Measurements from ENCODE around the gene SCUBE2.
"Not testable (repeated sequence)": the region's sequence is repeated elsewhere in the genome, so short reads cannot be mapped to it uniquely, and the experiment has no call there.

SCUBE2 gene

DNA sequence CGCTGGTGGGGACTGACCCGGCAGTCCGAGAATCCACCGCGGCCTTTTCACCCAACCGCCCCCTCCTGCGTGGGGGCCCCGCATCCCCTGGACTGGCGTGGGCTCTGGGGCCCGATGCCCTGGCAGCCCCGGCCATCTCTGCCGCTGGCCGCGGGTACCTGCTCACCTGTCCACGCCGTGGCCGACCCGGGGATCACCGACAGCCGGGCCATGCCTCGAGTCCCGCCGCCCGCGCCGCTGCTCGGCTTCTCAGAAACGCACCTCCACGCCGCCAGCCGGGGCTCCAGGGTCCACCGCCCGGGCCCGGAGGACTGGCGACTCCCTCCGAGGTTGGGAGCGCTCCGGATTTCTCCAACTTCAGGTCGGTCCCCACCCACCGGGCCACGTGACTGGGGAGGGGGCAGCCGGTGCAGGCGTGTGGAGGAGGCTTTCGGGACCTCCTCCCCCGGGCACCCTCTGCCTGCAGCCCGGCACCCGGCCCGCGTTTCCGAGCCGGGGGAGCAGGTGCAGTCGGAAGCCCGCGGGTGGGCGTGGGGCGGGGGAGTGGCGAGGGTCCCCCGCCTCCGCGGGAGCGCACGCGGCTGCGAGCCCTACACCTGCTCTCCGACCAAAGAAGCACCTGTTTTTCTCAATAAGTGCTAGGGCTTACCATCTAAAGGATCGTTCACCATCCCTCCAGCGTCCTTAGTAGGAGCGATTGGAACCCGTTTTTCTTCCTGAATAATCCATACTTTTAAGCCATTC lies 87.0 kb downstream of the SCUBE2 start:
- DNase-seq (ENCODE audit: low spot score): no peak

DNA sequence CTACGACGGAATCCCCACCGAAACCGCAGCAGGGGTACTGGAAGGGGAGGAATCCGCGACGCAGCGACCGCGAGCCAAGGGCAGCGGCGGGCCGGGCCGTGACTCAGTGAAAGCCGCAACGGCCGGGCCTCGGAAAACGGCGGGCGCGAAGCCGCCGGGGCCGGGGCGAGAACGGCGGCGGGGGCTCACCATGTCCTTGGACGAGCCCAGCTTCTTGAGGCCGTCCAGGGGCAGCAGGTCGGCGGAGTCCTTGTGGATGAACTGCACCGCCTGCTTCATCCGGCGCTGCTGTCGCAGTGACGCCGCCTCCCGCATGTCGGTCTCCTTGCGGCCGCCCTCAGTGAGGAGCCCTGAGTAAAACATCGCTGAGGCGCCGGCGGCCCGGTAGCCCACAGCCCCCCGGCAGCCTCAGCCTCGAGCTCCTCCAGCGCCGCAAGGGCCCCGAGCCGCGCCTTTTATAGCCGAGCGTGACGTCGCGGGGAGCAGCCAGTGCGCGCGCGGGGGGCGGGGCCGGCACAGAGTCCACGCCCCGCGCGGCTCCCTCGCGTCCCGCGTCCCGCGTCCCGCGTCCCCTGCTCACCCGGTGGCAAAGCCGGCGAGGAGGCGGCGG lies 87.7 kb downstream of the SCUBE2 start, which contains the start of gene NRIP3:
TSS of gene NRIP3 (minus strand) at position 429 of the 610 bp plus-strand sequence. CDS start at position 363, 66 bp downstream.
- DNase-seq (ENCODE audit: low spot score): peak; percentile 74

DNA sequence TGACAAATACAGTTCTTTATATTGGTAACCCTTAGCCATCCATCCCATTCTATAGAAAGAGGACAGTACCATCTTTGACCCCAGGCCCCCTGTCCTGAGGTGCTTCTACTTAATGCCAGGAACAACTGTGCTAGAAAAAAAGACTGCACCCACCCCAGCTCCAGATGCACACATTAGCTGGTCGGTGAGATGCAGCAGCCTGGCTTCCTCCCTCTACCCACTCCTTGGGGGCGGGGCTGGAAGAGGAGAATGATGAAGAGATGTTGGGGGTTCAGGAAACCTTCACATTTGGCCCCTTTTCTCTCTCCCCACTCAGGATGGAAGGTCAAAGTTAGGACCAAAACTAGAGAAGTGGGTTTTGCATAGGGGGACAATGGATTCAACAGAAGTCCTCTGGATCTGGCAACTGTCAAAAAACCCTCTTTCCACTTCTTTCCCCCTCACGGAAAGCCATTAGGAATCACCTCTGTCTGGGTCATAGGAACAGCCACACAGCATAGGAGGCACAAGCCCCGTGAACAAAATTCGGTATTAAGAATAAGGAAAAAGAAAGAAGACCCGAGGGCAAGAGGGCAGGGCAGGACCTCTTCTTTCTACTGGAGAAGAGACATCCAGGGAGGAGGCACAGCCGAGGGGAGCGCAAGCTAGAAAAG lies 88.4 kb downstream of the SCUBE2 start:
- peak; percentile 25 for DNase-seq (ENCODE audit: low spot score)

DNA sequence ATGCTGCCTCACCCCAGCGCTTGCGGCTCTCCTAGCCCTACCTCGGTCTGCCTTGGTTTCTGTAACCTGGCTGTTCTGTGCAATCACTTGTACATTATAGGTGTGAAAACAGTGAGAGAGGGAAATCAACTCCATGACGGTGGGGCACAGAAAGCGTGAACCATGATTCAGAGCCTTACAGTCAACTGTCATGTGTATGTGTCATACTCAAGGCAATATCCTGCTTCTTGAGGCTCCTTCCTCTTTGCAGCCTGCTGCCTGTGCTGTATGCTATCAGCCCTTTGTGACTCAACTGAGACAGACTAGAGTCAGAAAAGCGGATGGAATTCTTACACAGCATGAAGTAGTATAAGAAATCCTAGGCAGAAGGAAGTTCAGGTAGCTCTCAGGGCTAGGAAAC lies 89.7 kb downstream of the SCUBE2 start:
- peak; percentile 57 for DNase-seq (ENCODE audit: low spot score)

DNA sequence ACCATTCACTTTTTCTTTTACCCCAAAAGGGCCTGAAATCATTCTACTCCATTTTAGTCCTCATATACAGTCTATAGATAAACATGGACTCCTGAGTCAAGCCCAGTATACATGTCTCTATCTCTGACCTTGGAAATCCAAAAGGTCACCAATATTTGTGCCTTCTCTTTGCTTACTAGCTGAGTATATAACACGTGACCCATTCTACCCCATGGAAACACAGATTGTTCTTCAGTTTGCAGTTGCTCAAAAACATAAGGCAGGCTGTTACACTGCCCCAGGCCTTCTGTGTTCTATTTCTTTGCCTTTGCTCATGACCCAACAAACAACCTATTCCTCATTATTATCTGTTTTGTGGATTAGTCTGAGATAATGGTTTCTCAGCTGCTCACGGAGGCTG lies 93.4 kb downstream of the SCUBE2 start:
- DNase-seq (ENCODE audit: low spot score): no peak

DNA sequence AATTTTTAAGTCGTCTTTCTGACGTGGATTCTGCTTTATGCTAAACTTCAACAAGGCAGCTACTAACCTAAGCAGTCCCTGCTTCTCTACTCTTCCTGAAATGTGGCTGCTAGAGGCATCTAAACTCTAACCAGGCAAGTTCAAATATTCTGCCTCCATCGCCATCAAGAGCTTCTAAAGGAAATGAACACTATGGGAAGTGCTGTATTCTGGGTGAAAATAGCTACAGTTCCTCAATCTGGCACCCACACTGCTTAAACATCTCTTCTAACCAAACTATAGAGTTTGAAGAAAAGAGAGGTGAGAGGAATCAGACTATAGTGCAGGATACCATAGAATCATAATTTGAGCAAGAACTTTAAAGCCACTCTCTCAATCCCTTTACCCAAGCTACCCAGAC lies 93.9 kb downstream of the SCUBE2 start:
- no peak for DNase-seq (ENCODE audit: low spot score)

DNA sequence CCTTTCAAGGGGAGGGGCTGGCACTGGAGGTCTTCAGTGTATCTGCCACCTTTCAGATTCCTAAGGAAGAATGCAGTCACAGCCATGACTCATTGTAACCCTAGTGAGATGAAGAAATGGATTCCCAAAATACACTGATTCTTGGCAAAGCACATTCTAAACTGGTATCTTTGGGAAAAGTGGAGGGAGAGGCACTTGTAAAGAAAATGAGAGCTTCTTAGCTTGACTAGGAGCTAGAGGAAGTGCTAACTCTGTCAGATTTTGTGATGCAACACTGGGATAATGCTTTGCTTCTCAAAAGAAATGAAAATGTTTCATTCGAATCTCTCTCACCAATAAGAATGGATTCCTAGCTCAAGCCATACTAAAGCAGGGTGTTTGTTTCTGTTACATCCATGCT lies 101.9 kb downstream of the SCUBE2 start:
- no peak for DNase-seq (ENCODE audit: low spot score)

DNA sequence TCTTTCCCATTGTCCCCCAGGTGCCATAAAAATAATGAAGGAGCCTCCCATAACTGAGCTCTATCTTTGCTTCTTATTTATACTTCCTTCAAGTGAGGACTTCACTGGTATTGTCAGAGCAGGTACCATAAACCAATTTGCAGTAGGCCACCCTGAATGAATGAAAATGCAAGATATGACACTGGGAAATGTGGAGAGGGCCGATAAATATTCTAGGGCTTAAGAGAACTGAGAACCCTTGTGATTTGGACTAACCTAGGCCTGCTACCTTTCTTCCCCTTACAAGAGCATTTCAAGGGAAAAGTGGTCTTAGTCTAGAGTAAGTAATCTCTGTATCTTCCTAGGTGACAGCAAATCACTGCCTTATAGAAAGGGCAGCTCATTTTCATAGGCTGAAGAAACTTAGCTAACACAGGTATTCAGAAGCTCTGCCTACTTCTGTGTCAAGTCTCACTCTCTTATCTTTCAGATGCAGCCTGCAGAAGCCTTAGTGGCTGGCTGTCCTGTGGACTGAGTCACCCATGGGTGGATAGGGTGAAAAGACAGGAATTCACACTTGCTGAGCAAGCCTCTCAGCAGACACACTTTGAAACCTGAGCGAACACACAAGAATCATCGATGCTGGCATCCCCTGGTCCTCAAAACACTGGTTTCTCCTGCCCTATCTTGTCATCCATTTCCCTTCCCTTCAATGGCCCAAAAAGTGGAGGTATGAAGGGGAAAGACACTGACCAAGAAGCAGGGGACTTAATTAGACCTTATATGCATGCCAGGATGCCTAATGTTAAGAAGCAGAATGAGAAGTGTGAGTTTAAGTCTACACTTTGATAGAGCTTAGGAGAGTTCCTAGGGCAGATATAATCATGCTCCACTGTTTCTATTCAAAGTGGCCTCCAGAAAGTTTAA lies 102.8 kb downstream of the SCUBE2 start:
- no peak for DNase-seq (ENCODE audit: low spot score)

DNA sequence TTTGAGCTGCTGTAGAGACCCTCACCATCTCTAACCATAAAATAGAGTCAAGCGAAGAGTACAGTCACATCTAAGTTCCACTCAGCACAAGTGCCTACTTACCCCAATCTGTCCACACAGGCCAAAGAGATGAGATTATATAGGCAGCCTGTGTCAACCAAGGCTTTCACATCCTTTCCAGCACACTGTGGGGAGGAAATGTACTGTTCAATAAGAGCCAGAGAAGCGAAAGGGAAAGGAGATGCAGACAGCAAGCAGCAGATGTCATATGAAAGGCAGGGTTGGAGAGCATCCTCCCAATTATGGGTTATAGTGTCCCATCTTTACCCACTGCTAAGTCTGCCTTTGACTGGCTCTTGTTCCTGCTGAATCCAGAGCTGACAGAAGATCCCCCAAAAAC lies 104.0 kb downstream of the SCUBE2 start:
- DNase-seq (ENCODE audit: low spot score): no peak

DNA sequence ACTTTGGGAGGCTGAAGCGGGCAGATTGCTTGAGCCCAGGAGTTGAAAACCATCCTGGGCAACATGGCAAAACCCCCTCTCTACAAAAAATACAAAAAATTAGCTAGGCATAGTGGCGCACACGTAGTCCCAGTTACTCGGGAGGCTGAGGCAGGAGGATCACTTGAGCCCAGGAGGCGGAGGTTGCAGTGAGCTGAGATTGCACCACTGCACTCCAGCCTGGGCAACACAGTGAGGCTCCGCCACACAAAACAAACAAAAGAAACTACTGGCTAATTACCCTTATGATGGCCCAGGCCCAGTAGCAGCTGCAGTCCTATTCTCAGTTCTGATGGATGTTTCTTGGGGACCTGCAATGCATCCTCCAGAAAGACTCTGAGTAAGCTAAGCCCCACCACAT lies 104.6 kb downstream of the SCUBE2 start:
- DNase-seq (ENCODE audit: low spot score): not testable (repeated sequence)

DNA sequence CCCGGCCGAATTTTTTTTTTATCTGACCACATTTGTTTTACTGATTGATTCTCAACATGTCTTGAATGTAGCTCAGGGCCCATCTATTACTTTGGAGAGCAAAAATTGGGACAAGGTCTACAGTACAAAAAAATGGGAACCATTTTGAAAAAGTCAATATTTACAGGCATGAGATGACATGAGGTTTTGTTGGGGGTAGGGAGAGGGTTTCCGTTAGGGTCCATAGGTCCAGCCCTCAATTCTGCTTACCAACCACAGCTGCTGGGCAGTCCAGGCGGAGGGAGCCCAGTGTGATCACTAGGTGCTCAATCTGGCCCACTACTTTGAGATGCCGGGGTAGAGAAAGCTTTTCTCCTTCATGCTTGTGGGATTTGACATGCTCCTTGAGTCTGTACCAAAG lies 105.9 kb downstream of the SCUBE2 start:
- DNase-seq (ENCODE audit: low spot score): no peak

DNA sequence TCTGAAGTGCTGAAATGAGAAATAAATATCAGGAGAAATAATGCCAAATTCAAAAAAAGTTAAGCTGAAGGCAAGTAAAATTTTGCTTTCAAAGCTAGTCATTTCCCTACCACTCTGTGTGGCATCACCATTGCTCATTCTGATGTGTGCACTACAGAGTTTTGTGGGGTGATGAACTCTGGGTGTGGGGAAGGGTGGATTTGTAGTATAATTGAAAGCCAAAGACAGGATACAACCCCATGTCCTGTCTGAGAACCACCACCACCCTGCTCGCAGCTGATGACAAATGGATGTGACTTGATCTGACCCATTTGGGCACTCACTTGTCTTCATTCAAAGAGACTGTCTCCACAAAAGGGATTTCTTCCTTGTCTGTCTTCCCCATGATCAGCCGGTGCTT lies 107.8 kb downstream of the SCUBE2 start:
- DNase-seq (ENCODE audit: low spot score): no peak

DNA sequence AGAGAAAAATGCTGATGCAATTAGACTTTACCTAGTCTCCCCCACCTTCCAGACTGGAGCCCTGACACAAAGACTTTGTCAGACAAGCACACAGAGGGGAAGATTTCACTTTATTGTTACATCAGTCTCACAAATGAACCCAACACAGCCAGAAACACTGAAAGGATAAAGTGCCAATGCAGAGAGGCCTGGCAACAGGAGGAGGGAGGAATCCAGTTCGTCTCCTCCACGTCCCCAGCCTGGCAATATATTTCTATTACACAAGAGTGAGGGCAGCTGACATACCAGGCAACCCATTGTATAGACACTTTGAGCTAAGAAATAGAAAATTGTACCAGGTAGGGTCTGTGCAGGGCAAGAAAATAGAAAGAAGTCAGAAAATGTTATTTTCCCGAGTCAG lies 110.9 kb downstream of the SCUBE2 start:
- DNase-seq (ENCODE audit: low spot score): no peak

DNA sequence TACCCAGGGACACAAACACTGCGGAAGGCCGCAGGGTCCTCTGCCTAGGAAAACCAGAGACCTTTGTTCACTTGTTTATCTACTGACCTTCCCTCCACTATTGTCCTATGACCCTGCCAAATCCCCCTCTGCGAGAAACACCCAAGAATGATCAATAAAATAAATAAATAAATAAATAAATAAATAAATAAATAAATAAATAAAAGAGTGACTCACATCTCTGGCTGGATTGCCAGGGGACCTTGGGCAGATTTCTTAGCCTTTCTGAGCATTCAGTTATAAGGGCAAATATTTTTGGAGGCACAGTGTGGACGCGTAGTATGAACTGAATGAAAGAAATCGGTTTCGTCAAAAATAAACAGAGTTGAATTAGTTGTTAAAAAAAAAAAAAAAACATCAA lies 112.0 kb downstream of the SCUBE2 start:
- DNase-seq (ENCODE audit: low spot score): not testable (repeated sequence)

DNA sequence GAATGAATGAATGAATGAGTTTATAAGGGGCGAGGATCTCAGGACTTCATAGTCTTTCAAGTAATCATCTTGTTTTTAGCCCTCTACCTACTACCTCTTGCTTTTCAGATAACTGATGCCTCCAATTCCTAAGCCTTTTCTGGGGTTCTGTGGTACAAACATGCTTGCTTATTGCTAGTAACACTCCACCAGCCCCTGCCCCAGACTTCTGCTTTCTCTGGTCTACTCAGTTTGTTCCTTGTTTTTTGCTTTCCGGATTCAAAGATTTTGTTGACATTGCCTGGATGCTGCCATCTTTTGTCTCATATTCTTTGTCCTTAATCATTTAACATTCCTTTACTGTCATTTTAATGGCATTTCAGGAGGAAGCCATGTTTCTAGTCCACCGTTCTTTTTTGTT lies 118.3 kb downstream of the SCUBE2 start:
- no peak for DNase-seq (ENCODE audit: low spot score)

DNA sequence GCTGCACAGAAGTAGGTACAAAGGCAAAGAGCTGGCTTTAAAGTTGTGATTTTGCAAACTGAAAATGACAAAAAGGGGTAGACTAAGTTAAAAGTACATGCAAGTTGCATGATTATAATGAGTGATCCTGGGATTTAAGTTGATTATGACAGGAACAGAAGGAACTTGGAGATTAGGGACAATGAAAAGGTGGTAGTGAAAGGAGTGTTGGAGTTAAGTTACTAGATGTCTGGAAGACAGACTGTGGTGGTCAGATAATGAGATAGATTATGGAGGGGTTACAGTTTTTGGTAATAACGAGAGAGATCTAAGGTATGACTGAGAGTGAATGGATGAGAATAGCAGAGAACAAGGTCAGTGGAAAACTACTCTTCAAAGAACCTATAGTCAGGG lies 119.5 kb downstream of the SCUBE2 start:
- DNase-seq (ENCODE audit: low spot score): no peak

DNA sequence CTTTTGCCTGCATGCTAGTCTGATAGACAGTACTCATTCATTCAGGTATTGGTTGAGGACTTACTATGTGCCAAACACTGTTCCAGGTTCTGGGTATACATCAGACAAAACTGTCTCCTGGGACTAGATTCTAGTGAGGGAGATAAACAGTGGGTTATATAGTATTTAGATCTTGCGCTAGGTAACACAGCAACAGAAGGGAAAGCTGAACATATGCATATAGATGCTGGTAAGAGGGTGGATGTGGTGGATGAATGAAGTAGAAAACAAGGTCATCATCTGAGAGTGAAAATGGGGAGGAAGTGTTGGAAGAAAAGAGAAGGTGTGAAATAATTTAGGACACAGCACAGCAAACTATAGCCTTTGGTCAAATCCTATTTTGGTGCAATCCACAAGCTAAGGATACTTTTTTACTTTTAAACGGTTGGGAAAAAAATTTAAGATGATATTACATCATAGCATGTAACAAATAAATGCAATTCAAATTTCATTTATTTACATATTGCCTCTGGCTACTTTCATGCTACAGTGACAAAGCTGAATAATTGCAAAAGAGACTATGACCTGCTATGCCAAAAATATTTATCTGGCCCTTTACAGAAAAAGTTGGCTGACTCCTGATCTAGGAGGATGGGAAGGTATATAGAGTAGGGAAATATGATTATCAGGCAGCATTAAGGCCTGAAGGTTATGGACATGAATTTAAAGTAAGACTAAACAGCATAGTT lies 120.0 kb downstream of the SCUBE2 start:
- DNase-seq (ENCODE audit: low spot score): no peak

Data from cerebellar cortex (tissue), 1 donor.